HepG2 (cell line): Measurements from ENCODE around the gene PLEKHG2. TPM values are rescaled to one million over a fixed set of nuclear protein-coding genes. Genes with fewer than 3 reads are reported as not detected.
A peak's percentile ranks its signal among the peaks of the same experiment; 100 is the strongest.

ENCODE experiments used
- ARID3A ChIP-seq: IDR thresholded peaks from 2 replicates; pipeline ENCODE4 v1.6.1; 2012; ENCODE audit warnings: low read depth, low read length, improper control_type of control experiment
- FOSL1 ChIP-seq: sonication (generic); formaldehyde crosslinking; IDR thresholded peaks from 2 replicates; pipeline ENCODE4 v1.9.0; 2021; ENCODE audit warnings: missing genetic modification reagents, borderline replicate concordance
- HNF4G ChIP-seq, 2 experiments: sonication (generic) in 1 of 2; formaldehyde crosslinking in 1 of 2; IDR thresholded peaks; 2 replicates each; pipeline versions ENCODE4 v1.4.0 to v1.6.1; 2011 to 2020; ENCODE audit warnings: borderline replicate concordance in 2 of 2, low read depth in 2 of 2, mild to moderate bottlenecking in 2 of 2, low read length in 1 of 2, missing genetic modification reagents in 1 of 2, moderate library complexity in 1 of 2
- LCORL ChIP-seq, 2 experiments: fragments of 450-650 bp in 1 of 2; sonication (generic) in 1 of 2; formaldehyde crosslinking in 1 of 2; IDR thresholded peaks; 2 replicates each; pipeline versions ENCODE4 v1.5.0 to v1.6.1; 2017 to 2020; ENCODE audit warnings: antibody characterized with exemption in 1 of 2, missing genetic modification reagents in 1 of 2
- POLR2AphosphoS2 ChIP-seq: IDR thresholded peaks from 2 replicates; pipeline ENCODE4 v1.6.1; 2011; ENCODE audit warnings: low read depth, low read length, improper control_type of control experiment
- TFAP4 ChIP-seq: sonication (generic); IDR thresholded peaks from 2 replicates; pipeline ENCODE4 v1.6.1; 2016; ENCODE audit warnings: low read depth, borderline replicate concordance
- THAP8 ChIP-seq: sonication (generic); formaldehyde crosslinking; IDR thresholded peaks from 2 replicates; pipeline ENCODE4 v1.5.1; 2020; ENCODE audit warnings: missing genetic modification reagents, mild to moderate bottlenecking, borderline replicate concordance
- ZBTB7B ChIP-seq: sonication (generic); formaldehyde crosslinking; IDR thresholded peaks from 2 replicates; pipeline ENCODE4 v1.4.0; 2020; ENCODE audit warnings: missing genetic modification reagents
- ZIK1 ChIP-seq: sonication (generic); formaldehyde crosslinking; IDR thresholded peaks from 2 replicates; pipeline ENCODE4 v1.5.0; 2020; ENCODE audit warnings: mild to moderate bottlenecking, low read depth, missing genetic modification reagents, borderline replicate concordance
- ZNF350 ChIP-seq: sonication (generic); formaldehyde crosslinking; IDR thresholded peaks from 2 replicates; pipeline ENCODE4 v1.4.0; 2020; ENCODE audit warnings: mild to moderate bottlenecking, low read depth, missing genetic modification reagents, borderline replicate concordance
- ZNF607 ChIP-seq: sonication (generic); formaldehyde crosslinking; IDR thresholded peaks from 2 replicates; pipeline ENCODE4 v1.5.1; 2020; ENCODE audit warnings: missing genetic modification reagents, mild to moderate bottlenecking, borderline replicate concordance
- ZNF839 ChIP-seq: sonication (generic); formaldehyde crosslinking; IDR thresholded peaks from 2 replicates; pipeline ENCODE4 v1.4.0; 2020; ENCODE audit warnings: missing genetic modification reagents, mild to moderate bottlenecking, borderline replicate concordance
- ZNF891 ChIP-seq: sonication (generic); formaldehyde crosslinking; IDR thresholded peaks from 2 replicates; pipeline ENCODE4 v1.5.0; 2020; ENCODE audit warnings: mild to moderate bottlenecking, missing genetic modification reagents
- polyA plus RNA-seq, 8 experiments: library from polyadenylated mRNA; depleted of rRNA in 3 of 8; stranded (reverse) in 7 of 8; unstranded in 1 of 8; fragments of >200 nt; fragmentation: Illumina TruSeq in 4 of 8; extraction: Trizol in 4 of 8; gene quantifications; 2 replicates each; pipeline versions ENCODE4 v1.2.1 to v1.2.3, GENCODE V29; 2011 to 2016; ENCODE audit warnings: low read depth in 4 of 8, missing spikeins in 1 of 8, mixed read lengths in 1 of 8; ENCODE audit not compliant: insufficient read depth in 1 of 8
- total RNA-seq, 5 experiments: library from RNA; depleted of rRNA; stranded (reverse); fragments of >200 nt; fragmentation: Illumina TruSeq; extraction: Trizol; gene quantifications; 2 replicates each; pipeline ENCODE4 v1.2.3, GENCODE V29; 2016; ENCODE audit warnings: low read depth in 1 of 5
- TF ChIP-seq, protein P1 (sequence below): sonication (generic); formaldehyde crosslinking; IDR thresholded peaks from 2 replicates; pipeline ENCODE4 v1.4.0; 2020; ENCODE audit warnings: mild to moderate bottlenecking, missing genetic modification reagents
- TF ChIP-seq, protein P2 (sequence below), 2 experiments: sonication (generic) in 1 of 2; formaldehyde crosslinking in 1 of 2; IDR thresholded peaks; 2 replicates each; pipeline versions ENCODE4 v1.4.0 to v1.6.1; 2018 to 2020; ENCODE audit warnings: missing genetic modification reagents in 2 of 2, borderline replicate concordance in 1 of 2, low read depth in 1 of 2, mild to moderate bottlenecking in 1 of 2, missing biosample characterization in 1 of 2
- TF ChIP-seq, protein P3 (sequence below): sonication (generic); formaldehyde crosslinking; IDR thresholded peaks from 2 replicates; pipeline ENCODE4 v1.4.0; 2020; ENCODE audit warnings: mild to moderate bottlenecking, missing genetic modification reagents, borderline replicate concordance

PLEKHG2 gene
- total and polyA plus RNA-seq, 2 of the 13 experiments (the other 11 are each of a cell fraction or from before 2014, with no cell fraction given), result 3.6 to 6.8 TPM

GRCh38 chr19:39377373-39378362, 34.8 kb upstream of the PLEKHG2 start (continued):
- TF ChIP-seq ZIK1 (no peak), TFAP4 (no peak), ZNF350 (CRISPR knock-in tag) (no peak), THAP8 (no peak), ZBTB7B (CRISPR knock-in tag) (no peak), ZNF607 (no peak), ZNF839 (CRISPR knock-in tag) (no peak), FOSL1 (CRISPR knock-in tag) (no peak), ARID3A (0 out of 2 replicates have a peak, but pooled peaks have one; percentile 47), POLR2AphosphoS2 (no peak), ZNF891 (CRISPR knock-in tag) (no peak), HNF4G (IDR thresholded peaks at IDR 0.05; ENCODE audit: borderline replicate concordance, low read depth, low read length) (peak; percentile 49), HNF4G (CRISPR knock-in tag; IDR thresholded peaks at IDR 0.05; ENCODE audit: borderline replicate concordance, low read depth) (no peak), LCORL (IDR thresholded peaks at IDR 0.05) (no peak), LCORL (CRISPR knock-in tag; IDR thresholded peaks at IDR 0.05) (0 out of 2 replicates have a peak, but pooled peaks have one; percentile 32)
- TF ChIP-seq, protein P1, sequence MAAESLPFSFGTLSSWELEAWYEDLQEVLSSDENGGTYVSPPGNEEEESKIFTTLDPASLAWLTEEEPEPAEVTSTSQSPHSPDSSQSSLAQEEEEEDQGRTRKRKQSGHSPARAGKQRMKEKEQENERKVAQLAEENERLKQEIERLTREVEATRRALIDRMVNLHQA (CRISPR knock-in tag), result no peak
- TF ChIP-seq, protein P2, sequence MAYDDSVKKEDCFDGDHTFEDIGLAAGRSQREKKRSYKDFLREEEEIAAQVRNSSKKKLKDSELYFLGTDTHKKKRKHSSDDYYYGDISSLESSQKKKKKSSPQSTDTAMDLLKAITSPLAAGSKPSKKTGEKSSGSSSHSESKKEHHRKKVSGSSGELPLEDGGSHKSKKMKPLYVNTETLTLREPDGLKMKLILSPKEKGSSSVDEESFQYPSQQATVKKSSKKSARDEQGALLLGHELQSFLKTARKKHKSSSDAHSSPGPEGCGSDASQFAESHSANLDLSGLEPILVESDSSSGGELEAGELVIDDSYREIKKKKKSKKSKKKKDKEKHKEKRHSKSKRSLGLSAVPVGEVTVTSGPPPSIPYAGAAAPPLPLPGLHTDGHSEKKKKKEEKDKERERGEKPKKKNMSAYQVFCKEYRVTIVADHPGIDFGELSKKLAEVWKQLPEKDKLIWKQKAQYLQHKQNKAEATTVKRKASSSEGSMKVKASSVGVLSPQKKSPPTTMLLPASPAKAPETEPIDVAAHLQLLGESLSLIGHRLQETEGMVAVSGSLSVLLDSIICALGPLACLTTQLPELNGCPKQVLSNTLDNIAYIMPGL (CRISPR knock-in tag; IDR thresholded peaks at IDR 0.05; ENCODE audit: borderline replicate concordance in 1 of 2, low read depth in 1 of 2), result no peak
- TF ChIP-seq, protein P3, sequence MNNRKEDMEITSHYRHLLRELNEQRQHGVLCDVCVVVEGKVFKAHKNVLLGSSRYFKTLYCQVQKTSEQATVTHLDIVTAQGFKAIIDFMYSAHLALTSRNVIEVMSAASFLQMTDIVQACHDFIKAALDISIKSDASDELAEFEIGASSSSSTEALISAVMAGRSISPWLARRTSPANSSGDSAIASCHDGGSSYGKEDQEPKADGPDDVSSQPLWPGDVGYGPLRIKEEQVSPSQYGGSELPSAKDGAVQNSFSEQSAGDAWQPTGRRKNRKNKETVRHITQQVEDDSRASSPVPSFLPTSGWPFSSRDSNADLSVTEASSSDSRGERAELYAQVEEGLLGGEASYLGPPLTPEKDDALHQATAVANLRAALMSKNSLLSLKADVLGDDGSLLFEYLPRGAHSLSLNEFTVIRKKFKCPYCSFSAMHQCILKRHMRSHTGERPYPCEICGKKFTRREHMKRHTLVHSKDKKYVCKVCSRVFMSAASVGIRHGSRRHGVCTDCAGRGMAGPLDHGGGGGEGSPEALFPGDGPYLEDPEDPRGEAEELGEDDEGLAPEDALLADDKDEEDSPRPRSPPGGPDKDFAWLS, result no peak
